AG10803 (cell line): ENCODE data around the gene ERAS.
A peak's percentile ranks its signal among the peaks of the same experiment; 100 is the strongest.

Experiments
- DNase-seq: peaks from one replicate; pipeline ENCODE4 v3.0.0; 2010; ENCODE audit warnings: low read depth
- H3K4me3 ChIP-seq: 2 replicates; pipeline ENCODE4 v1.5.1; 2011; ENCODE audit warnings: mild to moderate bottlenecking, low read length, control low read depth
- CTCF ChIP-seq: conservative IDR thresholded peaks from 2 replicates; pipeline ENCODE4 v1.5.1; 2011; ENCODE audit warnings: mild to moderate bottlenecking, low read length, control low read depth, inconsistent platforms

The ERAS gene

DNA sequence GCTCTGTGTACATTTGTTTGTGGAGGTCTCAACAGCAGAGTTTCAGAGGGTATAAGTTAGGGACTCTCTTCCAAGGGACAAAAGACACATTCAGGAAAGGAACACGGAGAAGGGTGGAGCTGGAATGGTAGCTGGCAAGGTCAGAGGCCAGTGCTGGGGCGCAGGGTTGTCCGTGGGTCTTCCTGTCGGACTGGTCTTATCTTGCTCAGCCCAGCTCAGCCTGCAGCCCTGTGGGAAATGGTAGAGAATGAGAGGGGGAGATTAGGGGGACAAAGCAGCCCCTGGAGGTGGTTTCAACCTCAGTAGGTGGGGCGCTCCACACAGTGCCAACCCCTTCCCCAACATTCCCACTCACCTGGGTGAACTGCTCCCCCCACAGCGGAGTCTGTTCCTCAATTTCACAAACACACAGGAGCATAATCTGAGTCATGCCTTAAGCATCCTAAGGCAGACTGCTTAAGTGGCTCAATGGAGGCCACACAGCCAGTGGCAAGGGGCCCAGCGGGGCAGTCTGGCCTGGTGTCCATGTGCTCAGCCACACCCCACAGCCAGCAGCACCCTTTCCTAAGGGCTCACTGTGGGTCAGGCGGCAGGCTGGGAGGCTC is 31.3 kb upstream of the ERAS start:
- TF ChIP-seq CTCF: no peak
- no peak overlapping the region for H3K4me3 ChIP-seq
- DNase-seq: peak; percentile 84

DNA sequence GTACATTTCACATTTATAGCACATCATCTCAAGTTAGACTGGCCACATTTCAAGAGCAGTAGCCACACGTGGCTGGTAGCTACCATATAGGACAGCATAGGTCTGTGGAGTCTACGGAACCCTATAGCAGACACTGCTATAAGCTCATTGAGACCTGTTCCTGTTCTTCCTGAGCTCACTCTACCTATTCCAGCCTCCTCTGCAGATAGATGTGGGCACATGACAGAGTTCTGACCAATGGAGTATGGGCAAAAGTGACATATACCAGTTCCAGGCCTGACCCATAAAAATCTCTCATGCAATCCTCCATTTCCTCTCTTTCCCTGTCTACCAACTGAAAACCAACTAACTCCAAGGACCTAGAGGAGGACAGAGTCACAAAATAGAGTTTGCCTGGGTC is 28.0 kb upstream of the ERAS start:
- TF ChIP-seq CTCF: no peak

DNA sequence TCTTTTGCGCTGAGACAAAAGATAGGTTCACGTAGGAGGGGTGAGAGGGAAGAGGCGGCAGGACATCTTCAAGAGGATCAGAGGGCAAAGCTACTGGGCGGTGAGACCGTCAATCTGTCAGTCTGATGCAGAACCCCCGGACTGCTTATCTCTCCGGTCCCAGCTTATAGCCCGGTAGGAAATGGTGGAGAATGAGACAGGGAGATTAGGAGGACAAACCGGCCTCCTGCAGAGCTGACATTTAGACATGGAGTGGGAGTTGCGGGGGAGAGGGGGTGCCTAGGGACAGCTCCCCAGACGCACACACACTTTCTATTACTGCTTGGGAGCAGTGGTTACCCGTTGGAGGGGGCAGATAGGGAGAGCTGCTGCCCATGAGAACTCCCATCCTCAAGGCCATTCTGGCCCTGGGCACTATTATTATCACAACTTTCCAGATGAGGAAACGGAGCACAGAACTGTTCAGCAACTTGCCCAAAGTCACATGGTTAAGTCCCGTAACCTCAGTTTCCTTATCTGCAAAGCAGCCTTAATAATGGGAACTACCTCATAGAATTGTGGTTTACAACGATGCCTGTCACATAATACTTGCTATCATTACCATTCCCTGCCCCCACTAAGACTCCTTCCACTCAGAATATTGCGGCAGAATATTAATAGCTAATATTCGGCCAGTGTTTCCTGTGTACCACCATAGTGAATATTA is 25.6 kb upstream of the ERAS start:
- no peak for DNase-seq
- peak overlapping the region; percentile 71 for H3K4me3 ChIP-seq
- no peak for TF ChIP-seq CTCF

More for the DNA sequence above, 28.0 kb upstream of the ERAS start:
- no peak for DNase-seq
- no peak overlapping the region for H3K4me3 ChIP-seq

- TF ChIP-seq CTCF: no peak
- peak within 1 kb of the TSS; percentile 74 for H3K4me3 ChIP-seq
Measured at GRCh38 chrX:48801280-48802088, 24.8 kb upstream of the ERAS start, which contains the start of gene HDAC6. HDAC6 (plus strand) TSS chrX:48802067; CDS start chrX:48802693, 626 bp downstream.

GRCh38 chrX:48802089-48802904 is 24.0 kb upstream of the ERAS start:
- peak overlapping the region; percentile 74 for H3K4me3 ChIP-seq
- no peak for TF ChIP-seq CTCF
- peak; percentile 72 for DNase-seq

More at GRCh38 chrX:48801280-48802088, 24.8 kb upstream of the ERAS start, which contains the start of gene HDAC6:
- DNase-seq: peak; percentile 99

- TF ChIP-seq CTCF: no peak
- peak overlapping the region; percentile 74 for H3K4me3 ChIP-seq
- DNase-seq: no peak
Measured at GRCh38 chrX:48802905-48803200, 23.5 kb upstream of the ERAS start.
